Naive thymus-derived CD8-positive, alpha-beta T cell (primary cell): ENCODE measurements around the gene ZNF212. TPM values are rescaled to one million over a fixed set of nuclear protein-coding genes. Genes with fewer than 3 reads are reported as not detected.

Experiments
- ATAC-seq, 2 donors: fragments of 150-1000 bp; cut with Tn5 transposase in 1 of 2; sonication (Bioruptor Pico), chemical (Tn5 transposase) in 1 of 2; 1 replicate in 1 of 2; 2 replicates in 1 of 2; pipeline ENCODE4 v1.10.0; 2021; ENCODE audit warnings: mild to moderate bottlenecking in 2 of 2, moderate library complexity in 2 of 2
- POLR2A ChIA-PET: fragments of 350-600 bp; sonication (Branson Sonifier 250); formaldehyde crosslinking; loops from one replicate; lab custom pipeline; 2021; ENCODE audit warnings: antibody characterized with exemption; lab: Charles Lee
- DNase-seq, 10 donors: peaks; one replicate each; pipeline versions ENCODE4 v3.0.0 to v3.0.0-alpha.2; 2020 to 2022
- H3K27ac Mint-ChIP-seq, 10 donors: one replicate each; pipeline ENCODE4 v1.8.0; 2020 to 2022; ENCODE audit warnings: mild to moderate bottlenecking in 10 of 10, mixed read lengths in 10 of 10, moderate library complexity in 4 of 10, inconsistent platforms in 1 of 10
- H3K27me3 Mint-ChIP-seq, 5 donors: one replicate each; pipeline ENCODE4 v1.8.0; 2021 to 2022; ENCODE audit warnings: mixed read lengths in 5 of 5
- H3K36me3 Mint-ChIP-seq, 3 donors: one replicate each; pipeline ENCODE4 v1.8.0; 2020 to 2022; ENCODE audit warnings: mixed read lengths in 3 of 3, mild to moderate bottlenecking in 2 of 3, inconsistent platforms in 1 of 3
- H3K4me1 Mint-ChIP-seq, 4 donors: one replicate each; pipeline ENCODE4 v1.8.0; 2021 to 2022; ENCODE audit warnings: mixed read lengths in 4 of 4
- H3K4me3 Mint-ChIP-seq, 10 donors: one replicate each; pipeline ENCODE4 v1.8.0; 2020 to 2022; ENCODE audit warnings: mild to moderate bottlenecking in 10 of 10, mixed read lengths in 10 of 10, moderate library complexity in 6 of 10, inconsistent platforms in 1 of 10
- H3K9me3 Mint-ChIP-seq, 9 donors: one replicate each; pipeline ENCODE4 v1.8.0; 2020 to 2022; ENCODE audit warnings: mixed read lengths in 9 of 9, mild to moderate bottlenecking in 3 of 9, inconsistent platforms in 1 of 9, moderate library complexity in 1 of 9
- polyA plus RNA-seq, 3 donors: library from polyadenylated mRNA; unstranded; fragments of 300-500 nt; fragmentation: Illumina TruSeq; gene quantifications; one replicate each; pipeline ENCODE4 v1.2.3, GENCODE V29; 2021
- total RNA-seq, 8 experiments: library from RNA in 2 of 8; stranded (reverse) in 2 of 8; gene quantifications; one replicate each; pipeline ENCODE4 v1.2.3 and lab custom pipeline; 2021 to 2026

The ZNF212 gene
- total RNA-seq (10 to 100 TPM; 19.2 to 19.7 TPM), polyA plus RNA-seq (1 to 10 TPM; 2.9 to 8.6 (median 3.7) TPM), total RNA-seq (lab: John Stamatoyannopoulos, UW) (11.1 to 21.8 (median 19.2) reads per million in 6 experiments)

DNA sequence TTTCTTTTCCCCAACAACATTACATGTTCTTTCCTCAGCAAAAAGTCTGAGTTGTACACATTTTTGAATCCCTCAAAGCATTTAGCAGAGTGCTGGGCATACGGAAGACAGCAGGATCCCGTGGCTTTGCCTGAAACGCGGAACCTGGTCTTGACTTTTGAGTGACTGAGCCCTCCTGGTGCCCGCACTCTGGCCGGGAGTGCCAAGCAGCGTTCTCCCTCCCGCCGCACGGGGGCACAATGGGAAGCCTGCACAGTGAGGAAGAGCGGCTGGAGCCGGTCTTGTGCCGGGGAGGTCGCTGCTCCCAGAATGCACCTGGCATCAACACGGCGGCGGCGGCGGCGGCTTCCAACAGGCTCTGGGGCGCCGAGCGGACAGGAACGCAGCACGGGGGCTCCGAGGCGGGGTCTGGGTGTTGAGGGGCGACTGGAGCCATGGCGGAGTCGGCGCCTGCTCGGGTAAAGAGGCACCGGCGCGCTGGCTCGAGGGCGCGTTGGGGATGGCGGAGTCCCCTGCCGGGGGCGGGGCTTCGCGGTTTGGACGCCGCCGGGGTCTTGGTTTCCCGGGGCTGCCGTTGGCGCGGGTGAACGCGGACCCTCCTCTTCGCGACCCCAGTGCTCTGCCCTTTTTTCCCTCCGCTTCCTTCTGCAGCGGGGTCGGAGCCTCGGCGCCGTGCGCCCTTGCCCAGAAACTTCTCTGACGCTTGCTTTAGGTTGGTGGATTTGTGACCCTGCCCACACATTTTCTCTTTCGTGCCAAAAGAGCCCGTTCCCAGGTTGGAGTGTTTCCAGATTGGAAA is at the start of gene ZNF212:
Gene ZNF212 (plus strand): TSS at position 307 of the 799 bp plus-strand sequence. CDS start 128 bp downstream, at position 435.
- Mint-ChIP-seq H3K36me3 (peaks cover 4 to 7% (median 6%) of the 10 kb centered on the region in 3 donors), H3K4me3 (peak within 1 kb of the TSS; percentile 86 to 96 (median 91)), H3K9me3 (peaks cover 0 to 9% (median 0%) of the 10 kb centered on the region in 9 donors), H3K27ac (peak within 1 kb of the TSS; percentile 76 to 94 (median 90)), H3K27me3 (peaks cover 0 to 6% (median 5%) of the 10 kb centered on the region in 5 donors), H3K4me1 (peaks cover 11 to 49% (median 35%) of the 10 kb centered on the region in 4 donors)
- POLR2A ChIA-PET: interaction anchor here (1.1 to 1.3 kb wide), 2 partner anchors 22 to 45 kb away, joined by 5 to 6 read pairs; partner anchors contain the start of gene ZNF783
- ATAC-seq: peak; percentile 99 to 100
- peak; percentile 80 to 91 (median 84) for DNase-seq

DNA sequence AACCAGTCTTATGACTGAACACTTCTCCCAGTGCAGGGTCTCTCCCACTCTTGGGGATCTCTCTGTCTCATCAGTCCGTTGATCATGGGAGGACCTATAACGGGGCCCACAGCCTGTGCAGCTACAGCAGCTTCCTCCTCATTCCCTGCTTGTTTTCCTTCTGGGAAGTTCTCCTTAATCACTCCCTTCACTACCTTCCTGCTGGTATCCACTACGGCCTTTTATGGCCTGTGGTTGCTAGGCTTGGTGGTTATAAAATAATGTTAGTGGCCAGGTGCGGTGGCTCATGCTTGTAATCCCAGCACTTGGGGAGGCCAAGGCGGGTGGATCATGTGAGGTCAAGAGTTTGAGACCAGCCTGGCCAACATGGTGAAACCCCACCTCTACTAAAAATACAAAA is 47.6 kb upstream of the ZNF212 start:
- peak overlapping the region in 7 of 10 donors; percentile 45 to 92 (median 78) for H3K4me3 Mint-ChIP-seq
- peak overlapping the region in 3 of 10 donors; percentile 37 to 60 (median 46) for H3K27ac Mint-ChIP-seq
- ATAC-seq: no peak
- no peak for DNase-seq
- H3K9me3 Mint-ChIP-seq: no peaks in the 10 kb centered on the region
- peaks cover 8 to 30% (median 18%) of the 10 kb centered on the region in 4 donors for H3K4me1 Mint-ChIP-seq
- POLR2A ChIA-PET: no interaction called here
- peaks cover 0 to 2% (median 0%) of the 10 kb centered on the region in 5 donors for H3K27me3 Mint-ChIP-seq
- no peaks in the 10 kb centered on the region for H3K36me3 Mint-ChIP-seq

DNA sequence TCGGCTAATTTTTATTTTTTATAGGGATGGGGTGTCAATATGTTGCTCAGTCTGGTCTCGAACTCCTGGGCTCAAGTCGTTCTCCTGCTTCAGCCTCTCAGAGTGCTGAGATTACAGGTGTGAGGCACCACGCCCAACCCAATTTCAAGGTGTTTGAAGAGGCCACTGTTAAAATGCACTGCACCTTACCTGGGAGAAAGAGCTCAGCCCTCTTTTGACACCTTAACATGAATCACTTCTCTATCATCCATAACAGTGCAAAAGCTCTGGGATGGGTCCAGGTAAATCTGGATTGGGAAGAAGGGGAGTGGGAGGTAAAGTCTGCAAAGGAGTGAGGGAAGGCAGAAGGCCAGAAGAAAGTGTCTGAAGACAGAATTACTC is 44.7 kb upstream of the ZNF212 start:
- POLR2A ChIA-PET: interaction anchor here (0.9 to 1.6 kb wide), 5 partner anchors 47 to 430 kb away, joined by 3 to 10 read pairs (median 5); partner anchors contain the start of genes ZNF398 and ZNF425
- ATAC-seq: no peak
- Mint-ChIP-seq H3K9me3 (no peaks in the 10 kb centered on the region), H3K4me1 (peaks cover 11 to 45% (median 35%) of the 10 kb centered on the region in 4 donors), H3K36me3 (peaks cover 0 to 15% (median 6%) of the 10 kb centered on the region in 3 donors), H3K4me3 (peak overlapping the region; percentile 76 to 90 (median 84)), H3K27me3 (peaks cover 0 to 2% (median 0%) of the 10 kb centered on the region in 5 donors), H3K27ac (peak overlapping the region; percentile 26 to 88 (median 70))
- DNase-seq: no peak

DNA sequence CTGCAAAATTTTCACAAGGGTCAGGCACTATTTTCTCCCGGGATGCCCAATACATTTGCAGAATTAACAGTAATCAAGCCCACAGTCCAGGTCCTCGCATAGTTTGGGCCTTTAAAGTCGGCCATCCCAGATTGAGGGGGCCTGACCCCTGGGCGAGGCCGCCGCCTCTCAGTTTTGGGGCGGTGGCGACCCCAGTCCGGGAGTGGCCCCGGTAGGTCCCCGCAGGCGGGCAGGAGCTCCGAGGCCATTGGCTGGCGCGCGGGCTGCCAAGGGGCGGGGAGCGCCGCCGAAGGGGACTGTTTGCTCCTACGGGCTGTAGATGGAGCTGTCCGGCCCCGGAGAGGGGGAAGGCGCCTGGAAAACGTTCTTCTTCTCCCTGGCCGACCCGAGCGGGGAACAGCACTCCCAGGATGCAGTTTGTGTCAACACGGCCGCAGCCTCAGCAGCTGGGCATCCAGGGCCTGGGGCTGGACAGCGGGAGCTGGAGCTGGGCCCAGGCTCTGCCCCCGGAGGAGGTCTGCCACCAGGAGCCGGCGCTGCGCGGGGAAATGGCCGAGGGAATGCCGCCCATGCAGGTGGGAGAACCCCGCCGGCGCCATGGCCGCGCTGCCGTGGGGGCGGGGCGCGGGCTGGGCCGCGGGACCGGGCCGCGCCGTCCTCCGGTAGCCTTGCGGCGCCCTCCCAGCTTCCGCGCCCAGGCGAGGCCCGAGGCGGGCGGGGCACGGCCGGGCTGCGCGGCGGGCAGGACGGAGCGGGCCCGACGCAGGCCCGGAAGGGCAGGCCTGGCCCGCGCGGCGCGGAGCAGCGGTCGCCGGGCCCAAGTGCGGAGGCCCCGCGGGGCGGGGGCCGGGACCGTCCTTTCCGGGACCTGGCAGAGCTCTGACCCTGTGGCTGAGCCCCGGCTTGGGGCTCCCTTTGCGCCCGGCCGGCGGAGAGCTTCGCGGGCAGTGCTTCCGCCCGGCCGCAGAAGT is 44.0 kb upstream of the ZNF212 start, which contains the start of gene ZNF282:
Gene ZNF282 (plus strand): TSS at position 367 of the 971 bp plus-strand sequence. CDS start 44 bp downstream, at position 411.
- Mint-ChIP-seq H3K4me3 (peak within 1 kb of the TSS; percentile 83 to 93 (median 91)), H3K9me3 (no peaks in the 10 kb centered on the region), H3K36me3 (peaks cover 0 to 21% (median 11%) of the 10 kb centered on the region in 3 donors), H3K4me1 (peaks cover 13 to 45% (median 35%) of the 10 kb centered on the region in 4 donors), H3K27ac (peak within 1 kb of the TSS; percentile 81 to 95 (median 89)), H3K27me3 (peaks cover 0 to 2% (median 0%) of the 10 kb centered on the region in 5 donors)
- POLR2A ChIA-PET: interaction anchor here (0.7 to 1.6 kb wide), 8 partner anchors 34 to 430 kb away, joined by 3 to 10 read pairs (median 4); partner anchors contain the start of genes ZNF398, ZNF425 and ZNF786
- peak; percentile 42 to 79 (median 60) for DNase-seq
- peak; percentile 85 to 86 for ATAC-seq

DNA sequence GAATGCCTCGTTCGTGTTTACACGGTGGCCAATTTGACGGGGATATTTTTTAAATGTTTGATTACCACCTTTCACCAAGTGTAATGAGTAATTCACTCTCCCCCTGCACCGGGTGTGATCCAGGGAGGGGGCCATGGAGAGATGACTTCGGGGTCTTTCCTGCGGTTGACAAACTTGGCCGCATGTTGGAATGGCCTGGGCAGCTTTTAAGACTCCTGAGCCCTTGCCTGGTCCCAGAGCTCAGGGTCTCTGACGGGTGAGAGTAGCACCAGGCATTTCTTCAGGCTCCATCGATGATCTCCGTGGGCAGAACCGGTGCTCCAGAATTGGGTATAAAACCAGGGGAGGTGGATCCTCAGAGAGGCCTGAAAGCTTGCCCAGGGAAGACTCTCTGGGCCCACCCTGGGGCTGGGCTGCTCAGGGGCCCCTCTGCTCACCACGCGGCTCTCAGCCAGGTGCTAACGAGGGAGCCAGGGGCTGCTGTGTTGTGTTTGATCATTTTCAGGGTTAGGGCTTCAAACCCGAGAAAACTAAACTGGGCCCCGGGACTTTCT is 43.2 kb upstream of the ZNF212 start:
- DNase-seq (peak in 4 of 10 donors; percentile 19 to 29 (median 21)), ATAC-seq (peak; percentile 6 to 20)
- Mint-ChIP-seq H3K4me1 (peaks cover 16 to 44% (median 39%) of the 10 kb centered on the region in 4 donors), H3K36me3 (peaks cover 0 to 28% (median 15%) of the 10 kb centered on the region in 3 donors), H3K4me3 (peak overlapping the region; percentile 83 to 93 (median 91)), H3K27me3 (no peaks in the 10 kb centered on the region), H3K27ac (peak overlapping the region; percentile 81 to 95 (median 89)), H3K9me3 (no peaks in the 10 kb centered on the region)
- POLR2A ChIA-PET: interaction anchor here (0.7 to 1.6 kb wide), 6 partner anchors 33 to 105 kb away, joined by 3 to 10 read pairs (median 4); partner anchors contain the start of genes ZNF398, ZNF425 and ZNF786

DNA sequence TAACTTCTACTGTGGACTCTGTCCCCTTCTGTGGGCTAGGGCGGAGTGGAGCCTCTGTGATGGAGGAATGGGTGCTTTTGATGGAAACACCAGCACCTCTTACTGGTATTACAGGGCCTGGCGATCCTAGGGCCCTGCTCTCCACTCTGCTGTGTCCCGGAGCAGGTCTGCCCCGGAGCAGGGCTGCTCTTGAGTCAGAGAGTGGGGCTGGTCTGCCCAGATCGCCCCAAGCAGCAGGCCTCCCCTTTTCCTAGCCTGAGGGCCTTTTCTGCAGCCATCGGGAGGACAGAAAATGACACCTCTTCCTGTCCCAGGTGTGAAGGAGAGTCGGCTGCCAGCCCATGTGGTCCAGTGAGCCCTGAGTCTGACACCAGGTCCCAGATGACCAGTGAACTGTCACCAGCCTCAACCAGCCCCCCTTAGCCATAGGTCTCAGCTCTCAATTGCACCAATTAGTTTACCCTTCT is 42.7 kb upstream of the ZNF212 start:
- no peaks in the 10 kb centered on the region for H3K27me3 Mint-ChIP-seq

DNA sequence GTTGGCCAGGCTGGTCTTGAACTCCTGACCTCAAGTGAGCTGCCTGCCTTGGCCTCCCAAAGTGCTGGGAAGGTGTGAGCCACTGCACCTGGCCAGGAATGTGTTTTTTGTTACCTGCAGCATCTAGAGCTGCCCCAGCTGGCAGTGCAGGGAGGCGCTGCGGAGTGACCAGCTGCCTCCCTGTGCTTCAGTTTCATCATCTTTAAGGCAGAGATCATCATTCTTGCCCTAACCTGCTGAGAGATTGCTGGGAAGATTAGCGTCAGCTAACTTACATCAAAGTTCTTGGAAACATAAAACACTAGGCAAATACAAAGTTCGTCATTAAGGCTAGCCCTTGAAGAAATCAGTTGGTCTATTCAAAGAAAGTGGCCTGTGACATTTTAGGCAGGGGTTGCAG is 41.8 kb upstream of the ZNF212 start:
- no peak for ATAC-seq
- Mint-ChIP-seq H3K36me3 (peaks cover 0 to 42% (median 15%) of the 10 kb centered on the region in 3 donors), H3K27ac (peak overlapping the region in 5 of 10 donors; percentile 11 to 90 (median 81)), H3K4me1 (peaks cover 20 to 37% (median 34%) of the 10 kb centered on the region in 4 donors), H3K27me3 (no peaks in the 10 kb centered on the region), H3K4me3 (peak overlapping the region in 6 of 10 donors; percentile 24 to 93 (median 67)), H3K9me3 (no peaks in the 10 kb centered on the region)
- DNase-seq: no peak
- POLR2A ChIA-PET: interaction anchor here (1.1 to 1.3 kb wide), 2 partner anchors 49 to 71 kb away, joined by 3 to 5 read pairs; no protein-coding TSS in a partner anchor

More for the DNA sequence above, 42.7 kb upstream of the ZNF212 start:
- peak in 1 of 10 donors; percentile 6 for DNase-seq
- Mint-ChIP-seq H3K36me3 (peaks cover 0 to 33% (median 15%) of the 10 kb centered on the region in 3 donors), H3K4me1 (peaks cover 18 to 39% (median 36%) of the 10 kb centered on the region in 4 donors), H3K9me3 (no peaks in the 10 kb centered on the region), H3K4me3 (peak overlapping the region; percentile 83 to 93 (median 91)), H3K27ac (peak overlapping the region; percentile 74 to 95 (median 88))
- peak; percentile 2 to 4 for ATAC-seq
- POLR2A ChIA-PET: interaction anchor here (1.3 kb wide), 1 partner anchor 33 kb away, joined by 3 read pairs; no protein-coding TSS in a partner anchor

DNA sequence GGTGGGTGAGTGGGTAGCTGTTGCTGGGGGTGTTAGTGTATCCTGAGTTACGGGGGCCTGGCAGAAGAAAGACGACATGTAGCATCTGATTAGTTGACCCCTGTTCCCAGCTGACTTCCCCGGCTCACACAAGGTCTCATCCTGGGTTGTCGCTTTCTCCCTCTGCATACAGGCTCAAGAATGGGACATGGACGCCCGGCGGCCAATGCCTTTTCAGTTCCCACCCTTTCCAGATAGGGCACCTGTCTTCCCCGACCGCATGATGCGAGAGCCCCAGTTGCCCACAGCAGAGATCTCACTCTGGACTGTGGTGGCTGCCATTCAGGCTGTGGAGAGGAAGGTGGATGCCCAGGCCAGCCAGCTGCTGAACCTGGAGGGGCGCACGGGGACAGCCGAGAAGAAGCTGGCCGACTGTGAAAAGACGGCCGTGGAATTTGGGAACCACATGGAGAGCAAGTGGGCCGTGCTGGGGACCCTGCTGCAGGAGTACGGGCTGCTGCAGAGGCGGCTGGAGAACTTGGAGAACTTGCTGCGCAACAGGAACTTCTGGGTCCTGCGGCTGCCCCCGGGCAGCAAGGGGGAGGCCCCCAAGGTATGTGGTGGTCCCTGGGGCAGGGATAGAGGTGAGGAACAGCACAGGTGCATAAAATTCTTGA is 41.2 kb upstream of the ZNF212 start:
- Mint-ChIP-seq H3K27me3 (no peaks in the 10 kb centered on the region), H3K27ac (peak overlapping the region in 5 of 10 donors; percentile 8 to 85 (median 13)), H3K9me3 (no peaks in the 10 kb centered on the region), H3K4me3 (peak overlapping the region in 2 of 10 donors; percentile 34 to 43), H3K36me3 (peaks cover 0 to 49% (median 19%) of the 10 kb centered on the region in 3 donors), H3K4me1 (peaks cover 23 to 41% (median 34%) of the 10 kb centered on the region in 4 donors)
- DNase-seq (no peak), ATAC-seq (no peak)
- POLR2A ChIA-PET: interaction anchor here (0.6 to 1.3 kb wide), 3 partner anchors 43 to 72 kb away, joined by 3 to 5 read pairs (median 3); no protein-coding TSS in a partner anchor

DNA sequence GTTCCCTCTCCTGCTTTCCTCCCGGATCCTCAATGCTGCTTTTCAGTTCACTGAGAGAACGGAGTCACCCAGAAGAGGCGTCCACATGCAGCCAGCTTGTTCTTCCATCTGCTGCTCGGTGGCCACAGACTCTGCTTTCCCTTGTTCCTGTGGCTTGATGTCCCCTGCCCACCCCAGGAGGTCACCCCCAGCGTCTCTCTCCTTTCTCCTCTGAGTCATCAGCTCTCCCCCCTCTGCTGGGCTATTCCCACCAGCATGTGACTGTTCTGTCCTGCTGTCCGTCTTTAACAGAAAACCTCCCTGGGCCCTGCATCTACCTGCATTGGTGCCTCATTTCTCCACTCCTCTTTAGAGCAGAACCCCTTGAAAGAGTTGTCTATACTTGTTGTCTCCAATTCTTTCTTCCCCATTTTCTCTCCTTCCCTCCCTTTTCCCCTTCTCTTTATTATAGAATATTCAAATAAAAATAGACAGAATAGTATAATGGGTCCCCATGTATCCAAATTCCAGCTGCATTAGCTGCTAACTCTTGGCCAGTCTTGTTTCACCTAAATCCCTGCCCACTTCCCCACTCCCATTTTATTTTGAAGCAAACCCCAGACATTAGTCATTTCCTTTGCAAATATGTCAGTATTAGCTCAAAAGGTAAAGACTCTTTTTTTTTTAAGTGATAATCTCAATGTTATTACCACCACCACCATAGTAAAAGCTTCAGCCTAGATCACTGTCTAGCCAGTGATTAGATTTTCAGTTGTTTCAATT is 40.0 kb upstream of the ZNF212 start:
- H3K4me1 Mint-ChIP-seq: peaks cover 29 to 47% (median 32%) of the 10 kb centered on the region in 4 donors

DNA sequence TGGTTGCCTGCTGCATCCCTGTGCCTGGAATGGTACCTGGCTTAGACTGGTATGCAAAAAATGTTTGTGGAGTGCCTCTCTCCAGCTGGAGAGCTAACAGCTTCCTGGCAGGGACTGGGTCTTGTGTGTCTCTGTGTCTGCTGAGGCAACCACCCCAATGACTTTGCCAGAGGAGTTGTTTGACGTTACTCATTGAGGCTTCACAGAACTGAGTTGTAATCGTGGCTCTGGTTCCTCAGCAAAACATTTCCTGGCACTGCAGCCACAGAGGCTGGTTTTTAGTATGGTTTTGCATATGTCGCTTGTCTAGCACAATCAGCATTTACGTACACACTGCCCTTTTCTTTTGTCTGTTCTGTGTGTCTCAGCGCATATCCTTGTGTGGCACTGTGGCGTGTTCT is 36.6 kb upstream of the ZNF212 start:
- peaks cover 0 to 87% (median 31%) of the 10 kb centered on the region in 3 donors for H3K36me3 Mint-ChIP-seq
- H3K4me3 Mint-ChIP-seq: no peak overlapping the region
- H3K27me3 Mint-ChIP-seq: no peaks in the 10 kb centered on the region
- H3K27ac Mint-ChIP-seq: no peak overlapping the region
- DNase-seq (no peak), ATAC-seq (no peak)
- H3K9me3 Mint-ChIP-seq: no peaks in the 10 kb centered on the region
- POLR2A ChIA-PET: no interaction called here
- H3K4me1 Mint-ChIP-seq: peaks cover 11 to 30% (median 20%) of the 10 kb centered on the region in 4 donors

More for the DNA sequence above, 40.0 kb upstream of the ZNF212 start:
- Mint-ChIP-seq H3K36me3 (peaks cover 0 to 59% (median 22%) of the 10 kb centered on the region in 3 donors), H3K9me3 (no peaks in the 10 kb centered on the region), H3K4me3 (peak overlapping the region in 3 of 10 donors; percentile 15 to 60 (median 28)), H3K27ac (peak overlapping the region in 3 of 10 donors; percentile 32 to 80 (median 37)), H3K27me3 (no peaks in the 10 kb centered on the region)
- ATAC-seq (no peak), DNase-seq (no peak)
- POLR2A ChIA-PET: no interaction called here
